Dermis microvascular lymphatic vessel endothelial cell (primary cell): ENCODE measurements around the gene RAD51AP2. TPM values are rescaled to one million over a fixed set of nuclear protein-coding genes. Genes with fewer than 3 reads are reported as not detected.
A peak's percentile ranks its signal among the peaks of the same experiment; 100 is the strongest.

Experiments used
- DNase-seq, 2 donors: peaks; one replicate each; pipeline versions ENCODE4 v3.0.0 to v3.0.0-alpha.2; 2010; ENCODE audit warnings: low read depth in 2 of 2
- total RNA-seq: library from RNA; depleted of rRNA; stranded (reverse); fragments of >200 nt; gene quantifications from 2 replicates; pipeline ENCODE4 v1.2.1, GENCODE V29; 2014

RAD51AP2 gene
- total RNA-seq, 1 donor from 2014 or later: not detected

DNA sequence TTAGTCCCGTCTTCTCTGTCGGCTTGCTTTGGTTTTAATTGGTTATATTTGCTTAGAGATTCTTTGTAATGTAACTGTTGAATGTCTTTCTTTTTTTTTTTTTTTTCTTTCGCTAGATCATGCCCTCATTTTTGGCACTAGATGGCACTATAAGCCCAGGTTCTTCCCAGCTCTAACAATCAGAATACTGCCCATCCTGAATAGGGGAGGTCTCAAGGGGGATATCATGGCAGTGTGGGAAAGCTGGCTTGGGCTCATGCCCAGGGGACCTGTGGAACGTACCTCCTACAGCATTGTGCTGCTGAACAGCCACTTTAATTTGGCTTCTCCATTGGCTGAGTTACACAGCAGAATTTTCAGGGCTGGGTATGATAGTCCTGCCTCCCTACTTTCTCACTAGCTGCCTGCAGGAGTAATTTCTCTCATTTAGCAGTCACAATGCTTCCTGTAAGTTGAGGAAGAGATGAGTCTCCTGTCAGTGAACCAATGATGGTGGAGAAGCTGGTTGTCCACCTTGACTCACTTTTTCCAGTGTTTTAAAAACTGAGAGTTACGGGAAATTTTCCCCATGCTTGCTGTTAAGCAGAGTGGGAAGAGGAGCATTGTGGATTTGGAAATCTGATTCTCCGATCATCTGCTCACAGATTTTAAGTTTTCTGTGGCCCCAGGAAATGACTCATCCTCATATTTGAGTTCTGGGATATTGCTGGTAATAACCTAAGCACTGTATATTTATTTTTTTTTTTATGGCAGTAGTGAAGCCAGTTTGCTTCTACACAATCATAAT is 47.2 kb downstream of the RAD51AP2 start:
- DNase-seq: peak; percentile 1 to 7

DNA sequence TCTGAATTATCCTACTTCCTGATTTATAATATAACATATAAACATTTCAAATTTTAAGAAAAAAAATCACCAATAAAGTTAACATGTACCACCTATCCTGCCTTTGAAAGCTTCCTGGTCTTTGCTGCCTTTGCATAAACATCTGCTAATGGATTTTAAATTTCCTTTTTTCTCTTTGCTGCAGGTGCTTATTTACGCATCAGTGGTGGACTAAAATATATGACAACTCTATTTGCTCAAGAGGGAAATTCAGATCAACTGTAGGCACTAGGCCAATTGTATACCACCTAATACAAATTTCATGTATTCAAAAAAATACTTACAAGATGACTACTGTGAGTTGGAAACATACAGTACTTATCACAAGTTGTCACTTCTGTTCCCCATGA is 57.2 kb downstream of the RAD51AP2 start:
- DNase-seq: no peak

Other genes starting within 250 kb of the RAD51AP2 start
- gene VSNL1, start 22.3 kb upstream of the RAD51AP2 start, total RNA-seq: 0.13 TPM in 1 of 2 replicates, not detected in the other
- gene SMC6, start 235.4 kb upstream of the RAD51AP2 start, total RNA-seq: 13.1 and 14.0 TPM in 2 replicates
- gene GEN1, start 235.7 kb upstream of the RAD51AP2 start, total RNA-seq: 4.9 and 5.6 TPM in 2 replicates